Subcutaneous preadipocyte (primary cell): ENCODE data around the gene PLD1. TPM values are rescaled to one million over a fixed set of nuclear protein-coding genes. Genes with fewer than 3 reads are reported as not detected.

Source experiments
- total RNA-seq: library from RNA; depleted of rRNA; stranded (reverse); fragments of >200 nt; gene quantifications from 2 replicates; pipeline ENCODE4 v1.2.3, GENCODE V29; 2012

The PLD1 gene
- total RNA-seq, result 7.7 and 10.6 TPM in 2 replicates

GRCh38 chr3:171809861-171810628 lies at the start of gene PLD1:
Gene PLD1 (minus strand): TSS chr3:171810483. CDS start chr3:171738051, 72,432 bp downstream.

GRCh38 chr3:171842864-171843518 lies 32.7 kb upstream of the PLD1 start, which contains the start of gene TMEM212:
Gene TMEM212 (plus strand): TSS chr3:171843349. CDS start chr3:171843384, 35 bp downstream.

Other genes starting within 250 kb of the PLD1 start
- gene TMEM212, start 32.9 kb upstream of the PLD1 start, total RNA-seq, result not detected in 2 replicates
- 72.0 and 119 TPM in 2 replicates for gene FNDC3B, start 229.1 kb upstream of the PLD1 start, total RNA-seq